ENCODE data around the gene CCSER1. TPM values are rescaled to one million over a fixed set of nuclear protein-coding genes. Genes with fewer than 3 reads are reported as not detected.

The CCSER1 gene
- total and polyA plus RNA-seq, 2 experiments from 2014 or later, result 2.9 to 3.4 TPM

GRCh38 chr4:91028228-91028627 lies 901.0 kb downstream of the CCSER1 start:
- no peak for TF ChIP-seq EZH2phosphoT487 (IDR thresholded peaks at IDR 0.05; ENCODE audit: unreplicated experiment)
- no peak for TF ChIP-seq ZNF331 (CRISPR knock-in tag; IDR thresholded peaks at IDR 0.05; ENCODE audit: low read depth)
- no peak for TF ChIP-seq REST (IDR thresholded peaks at IDR 0.05; ENCODE audit: unreplicated experiment)
- TF ChIP-seq ETS1 (IDR thresholded peaks at IDR 0.05), result no peak
- TF ChIP-seq JUNB (IDR thresholded peaks at IDR 0.05; ENCODE audit: unreplicated experiment), result no peak
- TF ChIP-seq CTCF (conservative IDR thresholded peaks at IDR 0.05; ENCODE audit: low read depth in 2 of 2), result no peak
- TF ChIP-seq POLR2AphosphoS5 (IDR thresholded peaks at IDR 0.05; ENCODE audit: low read depth), result no peak
- no peak for TF ChIP-seq CREB1 (CRISPR knock-in tag; IDR thresholded peaks at IDR 0.05; ENCODE audit: low read depth)
- no peak for TF ChIP-seq ZNF114 (CRISPR knock-in tag; IDR thresholded peaks at IDR 0.05)
- no peak for TF ChIP-seq NANOG (IDR thresholded peaks at IDR 0.05; ENCODE audit: borderline replicate concordance)
- no peak for TF ChIP-seq STAT1 (IDR thresholded peaks at IDR 0.05; ENCODE audit: unreplicated experiment)
- no peak for TF ChIP-seq EZH2 (IDR thresholded peaks at IDR 0.05; ENCODE audit: low read depth, unreplicated experiment)
- no peak for TF ChIP-seq ZNF462 (CRISPR knock-in tag; IDR thresholded peaks at IDR 0.05)
- H3K4me1 ChIP-seq (ENCODE audit: insufficient read depth), result 0 out of 2 replicates have a peak, but pooled peaks cover 4% of the 10 kb centered on the region
- Mint-ChIP-seq H3K4me3 (no peak overlapping the region), H3K27me3 (ENCODE audit: insufficient read depth, low read depth, poor library complexity) (no peaks in the 10 kb centered on the region), H3K9me3 (no peaks in the 10 kb centered on the region), H3K27ac (no peak overlapping the region), H3K4me1 (peaks cover 11% of the 10 kb centered on the region; the same call in 2 of the 3 replicates), H3K36me3 (ENCODE audit: low read depth) (no peaks in the 10 kb centered on the region)
- no peaks in the 10 kb centered on the region for H3K27me3 ChIP-seq (ENCODE audit: insufficient read depth)
- no peak overlapping the region for H3K27ac ChIP-seq (ENCODE audit: low read depth)
- ATAC-seq (no peak), DNase-seq (ENCODE audit: low spot score) (no peak)
- no peaks in the 10 kb centered on the region for H3K79me2 ChIP-seq (replicated peaks; ENCODE audit: insufficient read depth)
- no peaks in the 10 kb centered on the region for H3K36me3 ChIP-seq (ENCODE audit: insufficient read depth)
- H4K20me1 ChIP-seq (replicated peaks; ENCODE audit: insufficient read depth), result no peaks in the 10 kb centered on the region
- H3K4me3 ChIP-seq, result no peak overlapping the region
- no peaks in the 10 kb centered on the region for H3F3A ChIP-seq (replicated peaks; ENCODE audit: low read depth)
- H3K9me2 ChIP-seq (ENCODE audit: insufficient read depth), result no peaks in the 10 kb centered on the region
- no peak overlapping the region for H2AFZ ChIP-seq
- no peak overlapping the region for H3K4me2 ChIP-seq
